Measurements from ENCODE around the gene SLC25A19.

DNA sequence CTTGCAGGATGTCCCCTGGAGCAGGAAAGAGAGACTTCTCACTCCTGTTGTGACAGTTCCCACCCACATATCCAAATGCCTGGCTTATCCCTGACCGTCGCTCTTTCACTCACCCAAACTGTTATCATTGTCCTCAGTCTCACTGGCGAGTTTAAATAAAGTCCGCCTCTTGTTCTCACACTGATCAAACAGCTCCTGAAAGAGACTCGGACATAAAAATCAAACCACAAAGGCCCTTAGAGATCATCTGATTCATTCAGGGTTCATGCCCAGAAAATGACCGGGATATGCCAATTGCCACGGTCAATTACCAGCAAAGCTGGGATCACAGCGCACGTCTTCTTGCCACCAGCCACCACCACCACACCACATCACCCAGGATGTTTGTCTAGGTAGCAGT is 47.7 kb downstream of the SLC25A19 start:
- TF ChIP-seq, protein P1, sequence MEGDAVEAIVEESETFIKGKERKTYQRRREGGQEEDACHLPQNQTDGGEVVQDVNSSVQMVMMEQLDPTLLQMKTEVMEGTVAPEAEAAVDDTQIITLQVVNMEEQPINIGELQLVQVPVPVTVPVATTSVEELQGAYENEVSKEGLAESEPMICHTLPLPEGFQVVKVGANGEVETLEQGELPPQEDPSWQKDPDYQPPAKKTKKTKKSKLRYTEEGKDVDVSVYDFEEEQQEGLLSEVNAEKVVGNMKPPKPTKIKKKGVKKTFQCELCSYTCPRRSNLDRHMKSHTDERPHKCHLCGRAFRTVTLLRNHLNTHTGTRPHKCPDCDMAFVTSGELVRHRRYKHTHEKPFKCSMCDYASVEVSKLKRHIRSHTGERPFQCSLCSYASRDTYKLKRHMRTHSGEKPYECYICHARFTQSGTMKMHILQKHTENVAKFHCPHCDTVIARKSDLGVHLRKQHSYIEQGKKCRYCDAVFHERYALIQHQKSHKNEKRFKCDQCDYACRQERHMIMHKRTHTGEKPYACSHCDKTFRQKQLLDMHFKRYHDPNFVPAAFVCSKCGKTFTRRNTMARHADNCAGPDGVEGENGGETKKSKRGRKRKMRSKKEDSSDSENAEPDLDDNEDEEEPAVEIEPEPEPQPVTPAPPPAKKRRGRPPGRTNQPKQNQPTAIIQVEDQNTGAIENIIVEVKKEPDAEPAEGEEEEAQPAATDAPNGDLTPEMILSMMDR (IDR thresholded peaks at IDR 0.05) = no peak
- no peak for TF ChIP-seq POLR2A (IDR thresholded peaks at IDR 0.05)

All from uterus (tissue), 2 donors.